GM10266 (cell line): ENCODE measurements around the gene VCX2.
"Not testable (repeated sequence)": the region's sequence is repeated elsewhere in the genome, so short reads cannot be mapped to it uniquely, and the experiment has no call there.

Experiments
- DNase-seq: peaks from one replicate; pipeline ENCODE4 v3.0.0; 2012; ENCODE audit errors: extremely low spot score
- CTCF ChIP-seq: IDR thresholded peaks from 2 replicates; pipeline ENCODE4 v1.5.1; 2012; ENCODE audit warnings: mild to moderate bottlenecking, low read depth; ENCODE audit not compliant: control insufficient read depth, insufficient read depth; ENCODE audit errors: missing control alignments

Gene VCX2

GRCh38 chrX:8190341-8190830 lies 19.3 kb upstream of the VCX2 start:
- no peak for DNase-seq
- no peak for TF ChIP-seq CTCF

- TF ChIP-seq CTCF: no peak
- no peak for DNase-seq
Measured at GRCh38 chrX:8189096-8189830, 18.2 kb upstream of the VCX2 start.

- no peak for TF ChIP-seq CTCF
- DNase-seq: no peak
Measured at GRCh38 chrX:8183346-8183745, 12.3 kb upstream of the VCX2 start.

- DNase-seq: no peak
- no peak for TF ChIP-seq CTCF
Measured at GRCh38 chrX:8179656-8180055, 8.6 kb upstream of the VCX2 start.

GRCh38 chrX:8154011-8154410 lies 17.1 kb downstream of the VCX2 start:
- not testable (repeated sequence) for DNase-seq

GRCh38 chrX:8147226-8147625 lies 23.8 kb downstream of the VCX2 start:
- no peak for DNase-seq
- no peak for TF ChIP-seq CTCF

- DNase-seq: no peak
- no peak for TF ChIP-seq CTCF
Measured at GRCh38 chrX:8144925-8145324, 26.1 kb downstream of the VCX2 start.

GRCh38 chrX:8141896-8142295 lies 29.2 kb downstream of the VCX2 start:
- DNase-seq: no peak
- no peak for TF ChIP-seq CTCF
